Gastrocnemius medialis (tissue), 4 donors: ENCODE measurements around the gene SLC22A2. TPM values are rescaled to one million over a fixed set of nuclear protein-coding genes. Genes with fewer than 3 reads are reported as not detected.

ENCODE experiments used
- ATAC-seq, 2 donors: fragments of 150-250 bp; one replicate each; pipeline ENCODE4 v1.9.1; 2016
- DNase-seq, 2 donors: peaks; one replicate each; pipeline ENCODE4 v3.0.0-alpha.2; 2019
- H3K27ac ChIP-seq, 4 donors: fragments of 200-600 bp; sonication (generic); 1 replicate in 1 of 4; 2 replicates in 3 of 4; pipeline ENCODE4 v1.5.1; 2016 to 2018; ENCODE audit warnings: mild to moderate bottlenecking in 2 of 4, moderate library complexity in 1 of 4
- H3K27me3 ChIP-seq, 3 donors: fragments of 200-600 bp; sonication (generic) in 2 of 3; 1 replicate in 1 of 3; 2 replicates in 2 of 3; pipeline versions ENCODE4 v1.5.1 to v1.6.0; 2016 to 2019; ENCODE audit warnings: mild to moderate bottlenecking in 1 of 3, moderate library complexity in 1 of 3
- H3K36me3 ChIP-seq, 2 donors: fragments of 200-600 bp; sonication (generic) in 1 of 2; one replicate each; pipeline ENCODE4 v1.5.1; 2017 to 2018
- H3K4me1 ChIP-seq, 2 donors: fragments of 200-600 bp; sonication (generic) in 1 of 2; one replicate each; pipeline ENCODE4 v1.5.1; 2016 to 2017; ENCODE audit warnings: mild to moderate bottlenecking in 2 of 2
- H3K4me3 ChIP-seq, 4 donors: fragments of 200-600 bp; sonication (generic) in 3 of 4; 1 replicate in 1 of 4; 2 replicates in 3 of 4; pipeline ENCODE4 v1.5.1; 2016 to 2019; ENCODE audit warnings: mild to moderate bottlenecking in 2 of 4
- H3K9me3 ChIP-seq, 3 donors: fragments of 200-600 bp; sonication (generic) in 2 of 3; 1 replicate in 1 of 3; 2 replicates in 2 of 3; pipeline ENCODE4 v1.5.1; 2016 to 2019
- CTCF ChIP-seq, 5 experiments: fragments of 450-650 bp in 3 of 5; fragments of 200-600 bp in 2 of 5; sonication (generic) in 2 of 5; IDR thresholded peaks in 4 of 5; conservative IDR thresholded peaks in 1 of 5; 1 replicate in 4 of 5; 2 replicates in 1 of 5; pipeline ENCODE4 v1.5.1; 2016 to 2019; ENCODE audit warnings: antibody characterized with exemption in 5 of 5, mild to moderate bottlenecking in 3 of 5, moderate library complexity in 3 of 5
- POLR2A ChIP-seq, 2 donors: fragments of 450-650 bp; IDR thresholded peaks; one replicate each; pipeline ENCODE4 v1.6.1; 2017; ENCODE audit warnings: antibody characterized with exemption in 2 of 2, mild to moderate bottlenecking in 2 of 2, moderate library complexity in 2 of 2
- in situ Hi-C, 4 donors: fragments of 200-750 bp; cut with MboI; loops; one replicate each; pipeline versions ENCODE4 v1.15.0 to v1.8.0; 2017; ENCODE audit warnings: low sequenced_read_pairs in 4 of 4
- intact Hi-C: fragments of 100-400 bp; cut with DNase I; formaldehyde crosslinking; loops from one replicate; pipeline ENCODE4 v1.15.1; 2023; ENCODE audit warnings: low total_unique reads
- total RNA-seq, 4 donors: library from RNA; depleted of rRNA; stranded (reverse); fragments of >200 nt; gene quantifications; one replicate each; pipeline versions ENCODE4 v1.1.0 to v1.2.3, GENCODE V29; 2016

Gene SLC22A2
- total RNA-seq, 4 donors from 2014 or later: not detected

GRCh38 chr6:160278786-160279310, 20.2 kb upstream of the SLC22A2 start:
- H3K27ac ChIP-seq: no peak overlapping the region
- ATAC-seq: no peak
- no peak overlapping the region for H3K4me3 ChIP-seq
- DNase-seq: peak in 1 of 2 donors; percentile 28
- H3K27me3 ChIP-seq: no peaks in the 10 kb centered on the region
- no peak for TF ChIP-seq CTCF (IDR thresholded peaks at IDR 0.05 in 4 of 5, conservative IDR thresholded peaks at IDR 0.05 in 1 of 5)
- no peak for TF ChIP-seq POLR2A (IDR thresholded peaks at IDR 0.05)
- intact Hi-C loops (loop anchor here (5.0 to 10.0 kb wide), 4 partner anchors 134 to 1154 kb away; no protein-coding TSS in a partner anchor), in situ Hi-C loops (no loop called here)
- H3K9me3 ChIP-seq: no peaks in the 10 kb centered on the region
- peaks cover 20% of the 10 kb centered on the region in 2 donors for H3K4me1 ChIP-seq
- no peaks in the 10 kb centered on the region for H3K36me3 ChIP-seq

GRCh38 chr6:160278311-160278710, 19.7 kb upstream of the SLC22A2 start:
- H3K27ac ChIP-seq: peak overlapping the region in 2 of 4 donors; percentile 78 to 82
- no peaks in the 10 kb centered on the region for H3K9me3 ChIP-seq
- ATAC-seq: no peak
- intact Hi-C loops (loop anchor here (5.0 to 10.0 kb wide), 4 partner anchors 134 to 1154 kb away; no protein-coding TSS in a partner anchor), in situ Hi-C loops (no loop called here)
- no peaks in the 10 kb centered on the region for H3K27me3 ChIP-seq
- H3K4me1 ChIP-seq: peaks cover 25 to 26% of the 10 kb centered on the region in 2 donors
- DNase-seq: no peak
- no peak for TF ChIP-seq CTCF (IDR thresholded peaks at IDR 0.05 in 4 of 5, conservative IDR thresholded peaks at IDR 0.05 in 1 of 5)
- no peak for TF ChIP-seq POLR2A (IDR thresholded peaks at IDR 0.05)
- no peaks in the 10 kb centered on the region for H3K36me3 ChIP-seq
- no peak overlapping the region for H3K4me3 ChIP-seq

- Histone ChIP-seq H3K36me3 (no peaks in the 10 kb centered on the region), H3K27ac (peak overlapping the region in 3 of 4 donors; percentile 78 to 86 (median 82)), H3K27me3 (no peaks in the 10 kb centered on the region), H3K4me1 (peaks cover 30 to 31% of the 10 kb centered on the region in 2 donors), H3K4me3 (peak overlapping the region in 3 of 4 donors; percentile 9 to 19 (median 10)), H3K9me3 (no peaks in the 10 kb centered on the region)
- DNase-seq (no peak), ATAC-seq (no peak)
- intact Hi-C loops (loop anchor here (5.0 to 10.0 kb wide), 4 partner anchors 133 to 1153 kb away; no protein-coding TSS in a partner anchor), in situ Hi-C loops (no loop called here)
- no peak for TF ChIP-seq POLR2A (IDR thresholded peaks at IDR 0.05)
- TF ChIP-seq CTCF (IDR thresholded peaks at IDR 0.05 in 4 of 5, conservative IDR thresholded peaks at IDR 0.05 in 1 of 5): no peak
Observed at GRCh38 chr6:160277546-160277945, 18.9 kb upstream of the SLC22A2 start.

- no peaks in the 10 kb centered on the region for H3K9me3 ChIP-seq
- no peak for ATAC-seq
- peak overlapping the region in 3 of 4 donors; percentile 78 to 86 (median 82) for H3K27ac ChIP-seq
- H3K4me3 ChIP-seq: peak overlapping the region in 3 of 4 donors; percentile 9 to 19 (median 10)
- no peaks in the 10 kb centered on the region for H3K27me3 ChIP-seq
- no peaks in the 10 kb centered on the region for H3K36me3 ChIP-seq
- intact Hi-C loops (loop anchor here (5.0 to 10.0 kb wide), 4 partner anchors 132 to 1152 kb away; no protein-coding TSS in a partner anchor), in situ Hi-C loops (no loop called here)
- DNase-seq: no peak
- TF ChIP-seq CTCF (IDR thresholded peaks at IDR 0.05 in 4 of 5, conservative IDR thresholded peaks at IDR 0.05 in 1 of 5) (no peak), POLR2A (IDR thresholded peaks at IDR 0.05) (no peak)
- H3K4me1 ChIP-seq: peaks cover 30 to 31% of the 10 kb centered on the region in 2 donors
Observed at GRCh38 chr6:160277144-160277543, 18.5 kb upstream of the SLC22A2 start.
